Adrenal gland (tissue), 12 donors: ENCODE data around the gene BCAS4. TPM values are rescaled to one million over a fixed set of nuclear protein-coding genes. Genes with fewer than 3 reads are reported as not detected.

Experiments
- DNase-seq, 7 donors: peaks; one replicate each; pipeline ENCODE4 v3.0.0-alpha.2; 2019 to 2020
- H3K27ac ChIP-seq, 5 donors: fragments of 200-600 bp; sonication (generic) in 4 of 5; 1 replicate in 3 of 5; 2 replicates in 2 of 5; pipeline versions ENCODE4 v1.5.1 to v1.8.0; 2016 to 2020; ENCODE audit warnings: mild to moderate bottlenecking in 1 of 5
- H3K27me3 ChIP-seq: fragments of 200-600 bp; 2 replicates; pipeline ENCODE4 v1.8.0; 2021
- H3K36me3 ChIP-seq, 2 donors: fragments of 200-600 bp; replicated peaks in 1 of 2; 1 replicate in 1 of 2; 2 replicates in 1 of 2; pipeline versions ENCODE4 v1.5.1 to v1.8.0; 2018 to 2022
- H3K4me1 ChIP-seq, 2 donors: fragments of 200-600 bp; replicated peaks in 1 of 2; 1 replicate in 1 of 2; 2 replicates in 1 of 2; pipeline versions ENCODE4 v1.5.1 to v1.8.0; 2018 to 2021
- H3K4me3 ChIP-seq, 4 donors: fragments of 200-600 bp; sonication (generic) in 3 of 4; one replicate each; pipeline ENCODE4 v1.5.1; 2016 to 2018
- H3K9me3 ChIP-seq, 3 donors: fragments of 200-600 bp; sonication (generic) in 1 of 3; replicated peaks in 1 of 3; 1 replicate in 2 of 3; 2 replicates in 1 of 3; pipeline versions ENCODE4 v1.5.1 to v1.8.0; 2016 to 2021
- CTCF ChIP-seq, 6 experiments: fragments of 450-650 bp in 4 of 6; fragments of 200-600 bp in 2 of 6; sonication (generic) in 1 of 6; IDR thresholded peaks; 1 replicate in 5 of 6; 2 replicates in 1 of 6; pipeline versions ENCODE4 v1.5.1 to v1.8.0; 2016 to 2021; ENCODE audit warnings: antibody characterized with exemption in 6 of 6, mild to moderate bottlenecking in 2 of 6, moderate library complexity in 1 of 6
- POLR2A ChIP-seq, 2 donors: fragments of 450-650 bp; IDR thresholded peaks; one replicate each; pipeline ENCODE4 v1.6.1; 2017; ENCODE audit warnings: antibody characterized with exemption in 2 of 2, mild to moderate bottlenecking in 2 of 2, moderate library complexity in 1 of 2
- WGBS, 4 donors: extraction: QIAGEN DNeasy Blood & Tissue Kit in 2 of 4; methylation state at CpG; one replicate each; pipeline versions ENCODE4 v1.1.5 to v1.1.7; 2013 to 2017; 5-methylcytosine and 5-hydroxymethylcytosine counted together
- intact Hi-C, 2 donors: fragments of 100-400 bp; cut with DNase I; formaldehyde crosslinking; loops; one replicate each; pipeline versions ENCODE4 v1.14.1 to v1.15.0; 2022 to 2023
- polyA plus RNA-seq, 3 donors: library from polyadenylated mRNA; stranded (reverse); fragments of 200-250 nt in 2 of 3; fragments of 350-450 nt in 1 of 3; fragmentation: Illumina TruSeq in 1 of 3; extraction: RNeasy Lipid Tissue Mini Kit (QIAGEN cat#74804) in 1 of 3; gene quantifications; one replicate each; pipeline ENCODE4 v1.2.3, GENCODE V29; 2013 to 2014
- total RNA-seq, 9 donors: library from RNA; depleted of rRNA in 4 of 9; stranded (reverse); fragments of >200 nt in 4 of 9; fragments of 120-200 nt in 1 of 9; fragmentation: NEBNext Ultra II Directional in 1 of 9; extraction: Animal tissue kit (Norgen Biotek cat#: 25700) in 1 of 9; gene quantifications; one replicate each; pipeline versions ENCODE4 v1.1.0 to v1.2.4, GENCODE V29; 2013 to 2023
- donor health status: healthy with polysubstance abuse.
- donor health status: Bipolar disorder and iron deficiency.
- donor health status: DM: yes; HTN: yes; CAD: no.
- donor health status: DM: no; HTN: no; CAD: no.
- donor health status: DM: no; HTN: no; CAD: no.
- donor health status: DM: yes; HTN: yes; CAD: no.

The BCAS4 gene
- total and polyA plus RNA-seq, 12 donors, result 0.66 to 5.1 (median 1.5) TPM

GRCh38 chr20:50810842-50811241 is 16.0 kb downstream of the BCAS4 start:
- Histone ChIP-seq H3K4me3 (no peak overlapping the region), H3K4me1 (no peaks in the 10 kb centered on the region), H3K27me3 (no peaks in the 10 kb centered on the region), H3K36me3 (no peaks in the 10 kb centered on the region), H3K9me3 (no peaks in the 10 kb centered on the region), H3K27ac (no peak overlapping the region)
- 87 to 92% (median 92%) methylated on average over 4 of the region's 4 CpGs for WGBS, 4 donors
- DNase-seq, result no peak
- no peak for TF ChIP-seq CTCF (IDR thresholded peaks at IDR 0.05)
- TF ChIP-seq POLR2A (IDR thresholded peaks at IDR 0.05), result no peak
- intact Hi-C loops, result loop anchor here in 1 of 2 donors (10.0 kb wide), 1 partner anchor 124 kb away; the partner anchor contains the start of gene ADNP

- H3K9me3 ChIP-seq, result no peaks in the 10 kb centered on the region
- H3K27me3 ChIP-seq, result no peaks in the 10 kb centered on the region
- H3K36me3 ChIP-seq, result no peaks in the 10 kb centered on the region
- WGBS, 4 donors, result 92 to 97% (median 96%) methylated on average over 10 of the region's 10 CpGs
- intact Hi-C loops, result loop anchor here in 1 of 2 donors (10.0 kb wide), 1 partner anchor 122 kb away; the partner anchor contains the start of gene ADNP
- DNase-seq, result no peak
- no peaks in the 10 kb centered on the region for H3K4me1 ChIP-seq
- H3K4me3 ChIP-seq, result no peak overlapping the region
- no peak overlapping the region for H3K27ac ChIP-seq
- TF ChIP-seq POLR2A (IDR thresholded peaks at IDR 0.05) (no peak), CTCF (IDR thresholded peaks at IDR 0.05) (no peak)
These were observed 18.3 kb downstream of the BCAS4 start for GRCh38 chr20:50813101-50813643.

GRCh38 chr20:50813801-50814200 is 18.9 kb downstream of the BCAS4 start:
- Histone ChIP-seq H3K27me3 (no peaks in the 10 kb centered on the region), H3K4me1 (no peaks in the 10 kb centered on the region), H3K36me3 (no peaks in the 10 kb centered on the region), H3K4me3 (no peak overlapping the region), H3K9me3 (no peaks in the 10 kb centered on the region), H3K27ac (no peak overlapping the region)
- TF ChIP-seq CTCF (IDR thresholded peaks at IDR 0.05) (no peak), POLR2A (IDR thresholded peaks at IDR 0.05) (no peak)
- 66 to 78% (median 73%) methylated on average over 9 of the region's 9 CpGs for WGBS, 4 donors
- intact Hi-C loops, result loop anchor here in 1 of 2 donors (10.0 kb wide), 1 partner anchor 121 kb away; the partner anchor contains the start of gene ADNP
- no peak for DNase-seq

GRCh38 chr20:50814438-50815161 is 19.7 kb downstream of the BCAS4 start:
- Histone ChIP-seq H3K4me3 (no peak overlapping the region), H3K27ac (no peak overlapping the region), H3K36me3 (no peaks in the 10 kb centered on the region), H3K4me1 (no peaks in the 10 kb centered on the region), H3K27me3 (no peaks in the 10 kb centered on the region), H3K9me3 (no peaks in the 10 kb centered on the region)
- 80 to 83% (median 82%) methylated on average over 9 of the region's 9 CpGs for WGBS, 4 donors
- no peak for DNase-seq
- TF ChIP-seq POLR2A (IDR thresholded peaks at IDR 0.05) (no peak), CTCF (IDR thresholded peaks at IDR 0.05) (no peak)
- intact Hi-C loops, result loop anchor here (5.0 to 10.0 kb wide), 2 partner anchors 113 to 120 kb away; partner anchors contain the start of gene ADNP (in 1 of the 2)
